Measurements from ENCODE around the gene SSBP3.

The SSBP3 gene

GRCh38 chr1:54302549-54302948, 103.6 kb downstream of the SSBP3 start:
- FAIRE-seq: no peak

DNA sequence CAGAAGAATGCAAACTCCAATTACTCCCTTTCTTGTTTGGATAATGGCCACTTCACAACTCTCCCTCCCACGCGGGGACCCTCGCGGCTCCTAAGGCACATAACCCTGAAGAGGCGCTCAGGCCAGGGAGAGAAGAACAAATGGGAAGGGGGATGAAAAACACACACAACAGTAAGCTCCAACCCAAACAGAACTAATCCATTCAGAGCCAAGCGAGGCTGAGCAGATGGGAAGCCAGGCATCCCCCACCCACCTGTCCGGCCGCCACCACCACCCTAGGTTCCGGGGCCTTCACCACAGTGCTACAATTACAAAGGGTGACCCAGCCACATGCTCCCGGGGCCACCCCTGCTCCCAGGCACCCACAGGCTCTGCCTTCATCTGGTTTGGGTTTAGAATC, 104.7 kb downstream of the SSBP3 start:
- FAIRE-seq: no peak

GRCh38 chr1:54300401-54300800, 105.8 kb downstream of the SSBP3 start:
- no peak for FAIRE-seq

- FAIRE-seq: no peak
Measured at GRCh38 chr1:54299037-54299436, 107.2 kb downstream of the SSBP3 start.

DNA sequence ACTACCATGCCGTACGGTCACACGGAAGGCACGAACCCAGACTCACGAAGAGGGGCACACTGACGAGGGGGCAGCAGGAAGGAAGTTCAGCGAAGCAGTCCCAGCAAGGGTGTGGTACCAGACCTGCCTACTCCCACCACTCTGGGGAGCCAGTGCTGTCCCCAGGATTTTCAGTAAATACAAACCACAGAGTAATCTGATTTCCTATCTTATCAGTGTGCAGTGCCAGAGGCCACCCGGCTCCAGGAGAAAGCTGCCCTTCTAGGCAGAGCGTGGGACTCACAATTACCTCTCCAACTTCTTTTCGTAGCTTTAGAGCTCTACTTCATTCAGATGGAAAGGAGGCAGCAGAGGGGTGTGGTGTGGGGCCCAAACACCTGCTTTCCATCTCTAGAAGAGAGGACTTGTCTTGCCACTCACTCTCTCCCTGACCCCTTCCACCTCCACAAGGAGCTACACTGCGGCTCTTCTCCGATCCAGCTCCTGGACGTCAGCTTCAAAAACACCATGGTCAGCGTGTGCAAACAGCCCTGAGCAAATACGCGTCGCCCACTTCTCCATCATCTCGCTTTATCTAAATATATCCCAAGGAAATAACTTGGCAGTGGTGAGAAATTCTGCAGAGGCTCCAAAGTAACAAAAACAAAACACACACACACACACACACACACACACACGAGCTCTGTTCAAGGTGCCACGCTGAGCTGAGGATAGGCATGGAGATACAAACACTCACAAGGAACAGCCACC, 107.7 kb downstream of the SSBP3 start:
- FAIRE-seq: no peak

GRCh38 chr1:54297596-54298283, 108.5 kb downstream of the SSBP3 start:
- no peak for FAIRE-seq

- FAIRE-seq: no peak
Measured at GRCh38 chr1:54296666-54297065, 109.5 kb downstream of the SSBP3 start.

GRCh38 chr1:54294887-54295286, 111.3 kb downstream of the SSBP3 start:
- no peak for FAIRE-seq

GRCh38 chr1:54292002-54292911, 113.9 kb downstream of the SSBP3 start:
- no peak for FAIRE-seq

DNA sequence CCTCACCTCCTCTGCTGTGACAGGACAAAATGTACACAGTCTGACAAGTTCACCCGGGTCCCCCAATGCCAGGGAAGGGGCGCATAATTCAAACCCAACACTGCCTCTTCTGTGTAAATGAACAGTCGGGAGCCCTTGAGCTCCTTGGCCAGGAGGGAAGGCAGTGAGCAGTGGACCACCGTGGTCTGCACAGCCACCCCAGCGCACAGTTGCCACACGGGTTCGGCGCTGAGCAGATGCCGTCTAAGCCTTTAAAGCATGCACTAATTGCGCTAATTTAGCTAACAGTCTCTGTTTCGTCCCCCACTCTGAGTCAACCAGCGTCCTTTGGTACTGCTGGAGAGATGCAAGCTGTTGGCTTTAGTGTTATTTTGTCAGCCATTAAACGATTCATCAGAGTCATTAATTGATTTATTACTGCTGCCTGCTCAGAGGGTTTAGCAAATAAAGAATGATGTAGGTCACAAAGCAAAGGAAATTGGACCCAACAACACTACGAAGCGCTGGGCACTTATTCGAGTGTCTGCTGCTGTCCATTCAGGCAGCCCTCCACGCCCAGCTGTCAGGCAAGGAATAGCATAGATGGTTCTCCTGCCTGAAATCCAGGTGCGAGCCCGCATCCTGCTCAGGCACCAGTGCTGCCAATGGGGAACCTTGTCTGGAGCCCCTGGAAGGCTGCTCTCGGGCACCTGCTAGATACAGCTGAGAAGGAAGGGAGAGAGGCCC, 114.8 kb downstream of the SSBP3 start:
- FAIRE-seq: no peak

GRCh38 chr1:54290506-54291184, 115.5 kb downstream of the SSBP3 start:
- FAIRE-seq: no peak

- no peak for FAIRE-seq
Measured at GRCh38 chr1:54289712-54290233, 116.4 kb downstream of the SSBP3 start.

- FAIRE-seq: no peak
Measured at GRCh38 chr1:54287801-54288211, 118.4 kb downstream of the SSBP3 start.

DNA sequence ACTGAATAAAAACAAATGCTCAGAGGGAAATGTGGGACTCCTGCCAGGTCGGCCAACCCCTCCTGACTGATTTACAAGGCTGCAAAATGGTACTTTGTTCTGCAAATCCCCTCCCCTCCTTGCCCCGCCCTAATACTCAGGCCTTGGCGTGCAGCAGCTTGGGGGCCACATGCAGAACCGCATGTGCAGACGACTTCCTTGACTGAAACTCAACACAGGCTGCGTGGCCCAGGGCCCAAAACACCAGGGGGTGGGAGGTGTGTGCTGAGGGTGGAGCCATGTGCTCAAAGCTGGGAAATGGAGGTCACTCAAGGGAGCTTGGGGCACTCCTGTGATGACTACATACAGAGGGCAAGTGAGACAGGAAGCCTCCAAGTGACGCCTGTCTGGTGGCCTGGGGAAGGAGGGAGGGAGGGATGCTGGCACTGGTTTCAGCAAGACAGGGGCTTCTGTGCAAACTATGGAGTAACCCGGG, 119.0 kb downstream of the SSBP3 start:
- no peak for FAIRE-seq

GRCh38 chr1:54285815-54286345, 120.3 kb downstream of the SSBP3 start:
- FAIRE-seq: no peak

DNA sequence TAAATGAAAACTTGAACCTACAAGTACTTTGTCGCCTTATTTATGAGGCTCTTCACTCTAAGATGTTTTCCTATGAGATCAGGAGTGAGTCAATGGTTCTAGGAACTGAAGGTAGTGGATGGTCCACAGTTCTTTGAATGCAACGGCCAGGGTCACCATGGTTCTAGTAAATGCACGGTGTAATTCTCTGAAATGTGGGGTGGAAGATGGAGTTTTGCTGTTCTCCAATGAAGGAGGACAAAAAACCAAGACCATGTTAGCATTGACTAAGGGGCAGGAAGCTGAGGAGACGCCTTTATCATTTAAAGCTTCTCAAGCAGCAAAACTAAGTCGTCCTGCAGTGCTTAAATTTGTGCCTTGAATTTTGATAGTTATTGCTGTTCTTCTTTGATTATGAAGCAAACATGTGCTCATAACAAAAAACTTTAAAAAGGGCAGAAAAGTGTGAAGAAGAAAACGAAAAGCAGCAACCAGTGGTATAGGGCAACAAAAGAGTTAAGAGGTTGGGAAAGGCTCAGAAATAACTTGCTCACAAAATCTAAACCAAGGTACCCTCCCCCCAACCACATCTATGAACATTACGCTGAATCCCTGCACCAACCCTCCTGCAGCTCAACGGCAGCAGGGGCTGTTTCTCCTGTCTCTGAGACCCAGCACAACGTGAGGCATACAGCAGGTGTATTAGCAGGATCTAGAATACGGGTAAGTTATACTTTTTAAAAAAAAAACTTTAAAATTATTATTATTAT, 121.2 kb downstream of the SSBP3 start:
- no peak for FAIRE-seq

DNA sequence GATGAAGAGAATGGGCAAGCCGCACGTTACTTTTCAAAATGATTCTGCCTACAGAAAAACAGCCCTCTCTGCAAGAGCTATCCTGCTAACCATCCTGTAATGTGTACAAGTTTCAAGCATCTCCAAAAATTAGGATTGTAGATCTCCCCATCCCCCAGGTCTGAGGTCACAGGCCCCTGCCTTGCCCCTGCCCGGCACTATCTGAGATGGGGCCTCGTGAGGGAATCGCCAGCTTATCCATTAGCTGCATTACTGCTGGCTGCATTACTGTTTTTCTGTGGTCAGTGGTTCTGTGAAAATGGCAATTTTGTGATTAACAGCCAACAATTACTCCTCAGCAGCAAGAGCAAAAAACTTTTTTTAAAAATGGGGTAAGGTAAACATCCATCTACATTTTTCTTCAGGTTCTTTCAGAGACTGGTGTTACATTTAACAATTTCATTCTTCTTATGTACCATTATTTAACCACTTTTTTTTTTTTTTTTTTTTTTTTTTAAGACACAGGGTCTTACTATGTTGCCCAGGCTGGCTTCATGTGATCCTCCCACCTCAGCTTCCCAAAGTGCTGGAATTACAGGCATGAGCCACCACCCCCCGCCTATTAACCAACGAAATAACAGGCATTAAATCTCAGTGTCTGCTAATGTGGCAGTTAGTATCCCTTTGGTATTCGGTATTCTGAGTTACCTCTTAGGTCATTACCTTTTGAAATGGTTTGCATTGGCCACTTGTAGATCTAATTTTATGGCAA, 122.4 kb downstream of the SSBP3 start:
- no peak for FAIRE-seq

DNA sequence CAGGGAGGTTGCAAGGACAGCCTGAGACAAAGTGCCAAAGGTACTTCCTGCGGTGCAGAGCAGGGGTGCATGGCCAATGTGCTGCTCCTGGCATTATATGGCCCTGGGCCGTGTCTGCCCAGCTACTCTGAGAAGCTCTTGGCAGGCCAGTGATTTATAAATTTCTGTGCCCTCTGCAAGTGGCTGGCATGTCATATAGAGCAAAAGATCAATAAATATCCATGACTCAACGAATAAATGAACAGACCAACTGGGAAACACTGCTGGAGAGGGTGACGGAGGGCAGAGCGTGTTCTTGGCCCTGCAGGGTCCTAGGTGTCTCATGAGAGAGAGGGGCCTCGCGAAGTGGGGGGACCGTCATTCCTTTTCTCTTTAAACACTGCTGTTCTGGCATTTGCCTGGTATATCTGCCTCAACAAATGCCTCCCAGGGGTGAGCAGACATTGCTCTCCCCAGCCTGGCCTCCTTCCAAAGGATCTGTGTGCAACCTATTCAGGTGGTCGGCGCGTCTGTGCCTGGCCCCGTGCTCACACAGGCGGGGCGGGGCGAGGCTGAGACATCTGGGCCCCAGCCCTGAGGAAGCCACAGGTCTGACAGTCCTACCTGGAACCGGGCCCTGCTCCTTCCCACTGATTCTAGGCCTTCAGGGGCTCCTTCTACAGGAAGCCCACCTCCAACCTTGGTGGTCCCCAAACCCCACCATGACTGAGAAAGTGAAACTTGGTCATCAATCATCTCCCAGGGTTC, 123.9 kb downstream of the SSBP3 start:
- FAIRE-seq: no peak

DNA sequence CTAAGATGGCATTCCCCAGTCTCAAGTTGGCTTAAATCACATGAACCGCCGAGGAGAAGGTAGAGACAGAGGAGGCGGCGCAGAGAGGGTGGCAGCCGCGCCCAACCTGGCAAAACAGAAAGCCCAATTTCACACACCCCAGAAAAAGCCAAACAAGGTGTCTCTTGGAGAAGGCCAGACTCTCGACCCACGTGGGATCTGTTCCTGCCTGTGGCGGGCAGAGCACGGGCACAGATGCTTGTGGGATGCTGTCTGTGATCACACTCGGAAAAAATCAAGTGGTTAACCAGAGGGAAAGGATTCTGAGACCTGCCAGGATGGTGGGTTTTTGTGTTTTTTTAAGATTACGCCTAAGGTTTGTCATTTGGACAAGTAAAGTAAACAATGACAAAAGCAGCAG, 125.5 kb downstream of the SSBP3 start:
- FAIRE-seq: no peak

Data from A204.1 (cell line).